Measurements from ENCODE around the gene LAIR1. TPM values are rescaled to one million over a fixed set of nuclear protein-coding genes. Genes with fewer than 3 reads are reported as not detected.

The LAIR1 gene
- total and polyA plus RNA-seq, 2 experiments from 2014 or later, result 0.10 to 1.3 TPM

DNA sequence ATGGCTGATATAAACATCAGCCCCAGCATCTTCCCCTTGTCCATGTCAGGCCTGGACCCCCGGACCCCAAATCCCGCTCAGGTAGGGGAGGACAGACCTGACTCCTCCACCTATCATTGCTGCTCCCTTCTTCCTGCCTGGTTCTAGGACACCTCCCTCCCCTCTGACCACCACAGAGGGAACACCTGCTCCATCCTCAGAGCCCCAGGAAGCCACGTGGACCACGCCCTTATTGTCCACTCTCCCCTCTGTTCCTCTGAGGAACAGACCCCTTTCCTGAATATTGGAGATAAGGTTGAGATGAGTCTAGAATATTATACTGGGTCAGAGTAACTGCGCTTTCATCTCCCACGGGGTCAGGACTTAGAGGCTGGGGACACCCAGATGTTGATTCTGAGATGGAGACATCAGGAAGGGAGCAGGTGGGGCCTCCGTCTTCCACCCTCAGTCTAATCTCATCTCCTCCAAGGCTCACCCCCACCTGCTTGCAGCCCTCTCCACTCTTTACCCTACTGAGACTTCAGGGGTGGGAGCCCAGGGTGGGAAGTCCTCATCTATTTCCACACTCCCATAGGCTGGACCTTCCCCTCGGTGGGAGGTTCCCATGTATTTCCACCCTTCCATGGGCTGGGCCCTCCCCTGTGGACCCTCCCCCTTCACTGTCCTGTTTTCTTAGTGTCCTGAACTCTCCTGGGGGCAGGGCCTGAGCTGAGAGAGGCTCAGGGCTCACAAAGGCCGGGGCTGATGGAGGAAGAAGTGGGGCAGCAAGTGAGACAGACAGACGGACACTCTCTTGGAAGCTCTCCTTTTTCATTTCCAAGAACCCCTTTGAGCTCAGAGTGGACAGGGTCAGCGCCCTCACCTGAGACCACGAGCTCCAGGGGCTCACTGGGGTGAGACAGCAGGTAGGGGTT is 28.5 kb downstream of the LAIR1 start:
- no peak overlapping the region for H3K27ac Mint-ChIP-seq
- no peak overlapping the region for H3K4me3 Mint-ChIP-seq
- Histone ChIP-seq H3K9me2 (ENCODE audit: insufficient read depth) (no peaks in the 10 kb centered on the region), H3K79me2 (replicated peaks; ENCODE audit: insufficient read depth) (no peaks in the 10 kb centered on the region), H3F3A (replicated peaks; ENCODE audit: low read depth) (no peaks in the 10 kb centered on the region), H2AFZ (no peak overlapping the region), H3K4me2 (no peak overlapping the region), H3K27ac (ENCODE audit: low read depth) (no peak overlapping the region), H3K27me3 (ENCODE audit: insufficient read depth) (no peaks in the 10 kb centered on the region), H4K20me1 (replicated peaks; ENCODE audit: insufficient read depth) (no peaks in the 10 kb centered on the region), H3K4me1 (ENCODE audit: insufficient read depth) (no peaks in the 10 kb centered on the region), H3K36me3 (ENCODE audit: insufficient read depth) (no peaks in the 10 kb centered on the region), H3K4me3 (no peak overlapping the region)
- ATAC-seq (no peak), DNase-seq (ENCODE audit: low spot score) (no peak)
- H3K4me1 Mint-ChIP-seq, result peaks cover 8% of the 10 kb centered on the region
- H3K36me3 Mint-ChIP-seq (ENCODE audit: low read depth), result no peaks in the 10 kb centered on the region; the same call in 1 of the 3 replicates
- TF ChIP-seq STAT1 (IDR thresholded peaks at IDR 0.05; ENCODE audit: unreplicated experiment) (no peak), CREB1 (CRISPR knock-in tag; IDR thresholded peaks at IDR 0.05; ENCODE audit: low read depth) (no peak)
- TF ChIP-seq, protein P1, sequence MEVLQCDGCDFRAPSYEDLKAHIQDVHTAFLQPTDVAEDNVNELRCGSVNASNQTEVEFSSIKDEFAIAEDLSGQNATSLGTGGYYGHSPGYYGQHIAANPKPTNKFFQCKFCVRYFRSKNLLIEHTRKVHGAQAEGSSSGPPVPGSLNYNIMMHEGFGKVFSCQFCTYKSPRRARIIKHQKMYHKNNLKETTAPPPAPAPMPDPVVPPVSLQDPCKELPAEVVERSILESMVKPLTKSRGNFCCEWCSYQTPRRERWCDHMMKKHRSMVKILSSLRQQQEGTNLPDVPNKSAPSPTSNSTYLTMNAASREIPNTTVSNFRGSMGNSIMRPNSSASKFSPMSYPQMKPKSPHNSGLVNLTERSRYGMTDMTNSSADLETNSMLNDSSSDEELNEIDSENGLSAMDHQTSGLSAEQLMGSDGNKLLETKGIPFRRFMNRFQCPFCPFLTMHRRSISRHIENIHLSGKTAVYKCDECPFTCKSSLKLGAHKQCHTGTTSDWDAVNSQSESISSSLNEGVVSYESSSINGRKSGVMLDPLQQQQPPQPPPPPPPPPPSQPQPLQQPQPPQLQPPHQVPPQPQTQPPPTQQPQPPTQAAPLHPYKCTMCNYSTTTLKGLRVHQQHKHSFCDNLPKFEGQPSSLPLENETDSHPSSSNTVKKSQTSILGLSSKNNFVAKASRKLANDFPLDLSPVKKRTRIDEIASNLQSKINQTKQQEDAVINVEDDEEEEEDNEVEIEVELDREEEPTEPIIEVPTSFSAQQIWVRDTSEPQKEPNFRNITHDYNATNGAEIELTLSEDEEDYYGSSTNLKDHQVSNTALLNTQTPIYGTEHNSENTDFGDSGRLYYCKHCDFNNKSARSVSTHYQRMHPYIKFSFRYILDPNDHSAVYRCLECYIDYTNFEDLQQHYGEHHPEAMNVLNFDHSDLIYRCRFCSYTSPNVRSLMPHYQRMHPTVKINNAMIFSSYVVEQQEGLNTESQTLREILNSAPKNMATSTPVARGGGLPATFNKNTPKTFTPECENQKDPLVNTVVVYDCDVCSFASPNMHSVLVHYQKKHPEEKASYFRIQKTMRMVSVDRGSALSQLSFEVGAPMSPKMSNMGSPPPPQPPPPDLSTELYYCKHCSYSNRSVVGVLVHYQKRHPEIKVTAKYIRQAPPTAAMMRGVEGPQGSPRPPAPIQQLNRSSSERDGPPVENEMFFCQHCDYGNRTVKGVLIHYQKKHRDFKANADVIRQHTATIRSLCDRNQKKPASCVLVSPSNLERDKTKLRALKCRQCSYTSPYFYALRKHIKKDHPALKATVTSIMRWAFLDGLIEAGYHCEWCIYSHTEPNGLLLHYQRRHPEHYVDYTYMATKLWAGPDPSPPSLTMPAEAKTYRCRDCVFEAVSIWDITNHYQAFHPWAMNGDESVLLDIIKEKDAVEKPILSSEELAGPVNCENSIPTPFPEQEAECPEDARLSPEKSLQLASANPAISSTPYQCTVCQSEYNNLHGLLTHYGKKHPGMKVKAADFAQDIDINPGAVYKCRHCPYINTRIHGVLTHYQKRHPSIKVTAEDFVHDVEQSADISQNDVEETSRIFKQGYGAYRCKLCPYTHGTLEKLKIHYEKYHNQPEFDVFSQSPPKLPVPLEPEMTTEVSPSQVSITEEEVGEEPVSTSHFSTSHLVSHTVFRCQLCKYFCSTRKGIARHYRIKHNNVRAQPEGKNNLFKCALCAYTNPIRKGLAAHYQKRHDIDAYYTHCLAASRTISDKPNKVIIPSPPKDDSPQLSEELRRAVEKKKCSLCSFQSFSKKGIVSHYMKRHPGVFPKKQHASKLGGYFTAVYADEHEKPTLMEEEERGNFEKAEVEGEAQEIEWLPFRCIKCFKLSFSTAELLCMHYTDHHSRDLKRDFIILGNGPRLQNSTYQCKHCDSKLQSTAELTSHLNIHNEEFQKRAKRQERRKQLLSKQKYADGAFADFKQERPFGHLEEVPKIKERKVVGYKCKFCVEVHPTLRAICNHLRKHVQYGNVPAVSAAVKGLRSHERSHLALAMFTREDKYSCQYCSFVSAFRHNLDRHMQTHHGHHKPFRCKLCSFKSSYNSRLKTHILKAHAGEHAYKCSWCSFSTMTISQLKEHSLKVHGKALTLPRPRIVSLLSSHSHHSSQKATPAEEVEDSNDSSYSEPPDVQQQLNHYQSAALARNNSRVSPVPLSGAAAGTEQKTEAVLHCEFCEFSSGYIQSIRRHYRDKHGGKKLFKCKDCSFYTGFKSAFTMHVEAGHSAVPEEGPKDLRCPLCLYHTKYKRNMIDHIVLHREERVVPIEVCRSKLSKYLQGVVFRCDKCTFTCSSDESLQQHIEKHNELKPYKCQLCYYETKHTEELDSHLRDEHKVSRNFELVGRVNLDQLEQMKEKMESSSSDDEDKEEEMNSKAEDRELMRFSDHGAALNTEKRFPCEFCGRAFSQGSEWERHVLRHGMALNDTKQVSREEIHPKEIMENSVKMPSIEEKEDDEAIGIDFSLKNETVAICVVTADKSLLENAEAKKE (CRISPR knock-in tag; IDR thresholded peaks at IDR 0.05), result no peak
- no peaks in the 10 kb centered on the region for H3K9me3 Mint-ChIP-seq
- peaks cover 9% of the 10 kb centered on the region for H3K27me3 Mint-ChIP-seq (ENCODE audit: insufficient read depth, low read depth, poor library complexity)

DNA sequence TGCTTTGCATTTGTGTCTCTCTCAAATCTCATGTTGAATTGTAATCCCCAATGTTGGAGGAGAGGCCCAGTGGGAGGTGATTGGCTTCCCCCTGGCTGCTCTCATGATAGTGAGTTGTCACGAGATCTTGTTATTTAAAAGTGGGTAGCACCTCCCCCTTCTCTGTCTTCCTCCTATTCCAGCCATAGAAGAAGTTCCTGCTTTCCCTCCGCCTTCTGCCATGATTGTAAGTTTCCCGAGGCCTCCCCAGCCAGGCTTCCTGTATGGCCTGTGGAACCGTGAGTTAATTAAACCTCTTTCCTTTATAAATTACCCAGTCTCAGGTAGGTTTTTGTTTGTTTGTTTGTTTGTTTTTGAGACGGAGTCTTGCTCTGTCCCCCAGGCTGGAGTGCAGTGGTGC is 29.6 kb downstream of the LAIR1 start:
- DNase-seq (ENCODE audit: low spot score), result peak; percentile 57
- TF ChIP-seq STAT1 (IDR thresholded peaks at IDR 0.05; ENCODE audit: unreplicated experiment) (no peak), NANOG (IDR thresholded peaks at IDR 0.05; ENCODE audit: borderline replicate concordance) (no peak), ZNF114 (CRISPR knock-in tag; IDR thresholded peaks at IDR 0.05) (no peak), EZH2phosphoT487 (IDR thresholded peaks at IDR 0.05; ENCODE audit: unreplicated experiment) (no peak), JUNB (IDR thresholded peaks at IDR 0.05; ENCODE audit: unreplicated experiment) (no peak), EZH2 (IDR thresholded peaks at IDR 0.05; ENCODE audit: low read depth, unreplicated experiment) (no peak)
- TF ChIP-seq, protein P2, sequence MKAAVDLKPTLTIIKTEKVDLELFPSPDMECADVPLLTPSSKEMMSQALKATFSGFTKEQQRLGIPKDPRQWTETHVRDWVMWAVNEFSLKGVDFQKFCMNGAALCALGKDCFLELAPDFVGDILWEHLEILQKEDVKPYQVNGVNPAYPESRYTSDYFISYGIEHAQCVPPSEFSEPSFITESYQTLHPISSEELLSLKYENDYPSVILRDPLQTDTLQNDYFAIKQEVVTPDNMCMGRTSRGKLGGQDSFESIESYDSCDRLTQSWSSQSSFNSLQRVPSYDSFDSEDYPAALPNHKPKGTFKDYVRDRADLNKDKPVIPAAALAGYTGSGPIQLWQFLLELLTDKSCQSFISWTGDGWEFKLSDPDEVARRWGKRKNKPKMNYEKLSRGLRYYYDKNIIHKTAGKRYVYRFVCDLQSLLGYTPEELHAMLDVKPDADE (IDR thresholded peaks at IDR 0.05), result no peak
- TF ChIP-seq, protein P3, sequence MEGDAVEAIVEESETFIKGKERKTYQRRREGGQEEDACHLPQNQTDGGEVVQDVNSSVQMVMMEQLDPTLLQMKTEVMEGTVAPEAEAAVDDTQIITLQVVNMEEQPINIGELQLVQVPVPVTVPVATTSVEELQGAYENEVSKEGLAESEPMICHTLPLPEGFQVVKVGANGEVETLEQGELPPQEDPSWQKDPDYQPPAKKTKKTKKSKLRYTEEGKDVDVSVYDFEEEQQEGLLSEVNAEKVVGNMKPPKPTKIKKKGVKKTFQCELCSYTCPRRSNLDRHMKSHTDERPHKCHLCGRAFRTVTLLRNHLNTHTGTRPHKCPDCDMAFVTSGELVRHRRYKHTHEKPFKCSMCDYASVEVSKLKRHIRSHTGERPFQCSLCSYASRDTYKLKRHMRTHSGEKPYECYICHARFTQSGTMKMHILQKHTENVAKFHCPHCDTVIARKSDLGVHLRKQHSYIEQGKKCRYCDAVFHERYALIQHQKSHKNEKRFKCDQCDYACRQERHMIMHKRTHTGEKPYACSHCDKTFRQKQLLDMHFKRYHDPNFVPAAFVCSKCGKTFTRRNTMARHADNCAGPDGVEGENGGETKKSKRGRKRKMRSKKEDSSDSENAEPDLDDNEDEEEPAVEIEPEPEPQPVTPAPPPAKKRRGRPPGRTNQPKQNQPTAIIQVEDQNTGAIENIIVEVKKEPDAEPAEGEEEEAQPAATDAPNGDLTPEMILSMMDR (conservative IDR thresholded peaks at IDR 0.05; ENCODE audit: low read depth in 2 of 2), result no peak

More for the DNA sequence above, 29.6 kb downstream of the LAIR1 start:
- H3K27me3 ChIP-seq (ENCODE audit: insufficient read depth), result no peaks in the 10 kb centered on the region
- peak; percentile 60 for ATAC-seq
- H3K9me2 ChIP-seq (ENCODE audit: insufficient read depth), result no peaks in the 10 kb centered on the region
- Mint-ChIP-seq H3K27me3 (ENCODE audit: insufficient read depth, low read depth, poor library complexity) (peaks cover 8% of the 10 kb centered on the region), H3K4me3 (no peak overlapping the region), H3K27ac (no peak overlapping the region), H3K4me1 (peaks cover 8% of the 10 kb centered on the region), H3K9me3 (no peaks in the 10 kb centered on the region), H3K36me3 (ENCODE audit: low read depth) (no peaks in the 10 kb centered on the region; the same call in 1 of the 3 replicates)
- no peaks in the 10 kb centered on the region for H3K36me3 ChIP-seq (ENCODE audit: insufficient read depth)
- H3K4me3 ChIP-seq, result no peak overlapping the region
- H3K27ac ChIP-seq (ENCODE audit: low read depth), result no peak overlapping the region
- H3K4me2 ChIP-seq, result no peak overlapping the region
- H2AFZ ChIP-seq, result peak overlapping the region; percentile 92; the same call in 1 of the 2 replicates
- H4K20me1 ChIP-seq (replicated peaks; ENCODE audit: insufficient read depth), result no peaks in the 10 kb centered on the region
- no peaks in the 10 kb centered on the region for H3K4me1 ChIP-seq (ENCODE audit: insufficient read depth)
- no peaks in the 10 kb centered on the region for H3F3A ChIP-seq (replicated peaks; ENCODE audit: low read depth)
- no peaks in the 10 kb centered on the region for H3K79me2 ChIP-seq (replicated peaks; ENCODE audit: insufficient read depth)

Data from GM23338 (cell line).